ENCODE data around the gene RGL1.

Gene RGL1

DNA sequence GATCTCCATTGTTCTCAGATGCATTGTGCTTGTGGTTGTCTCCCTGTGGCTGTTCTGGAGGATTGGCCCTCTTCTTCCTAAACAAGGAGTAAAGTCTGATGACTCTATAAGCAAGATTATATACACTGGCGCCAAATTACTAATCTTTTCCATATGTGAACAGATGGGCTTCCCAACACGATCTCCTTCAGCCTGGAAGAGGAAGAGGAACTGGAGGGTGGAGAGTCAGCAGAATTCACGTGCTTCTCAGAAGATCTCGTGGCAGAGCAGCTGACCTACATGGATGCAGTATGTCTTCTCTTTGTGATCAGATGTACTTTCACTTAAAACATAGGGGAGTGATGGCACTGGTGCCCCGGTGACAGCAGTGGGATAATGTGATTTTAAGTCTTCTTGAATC is 78.7 kb downstream of the RGL1 start:
- no peaks in the 10 kb centered on the region for H3K27me3 ChIP-seq (ENCODE audit: control insufficient read depth, low read length)

GRCh38 chr1:183884526-183884925 is 79.6 kb downstream of the RGL1 start:
- no peaks in the 10 kb centered on the region for H3K36me3 ChIP-seq (ENCODE audit: control insufficient read depth, low read length)
- no peaks in the 10 kb centered on the region for H3K79me2 ChIP-seq (ENCODE audit: control insufficient read depth, low read length)
- no peaks in the 10 kb centered on the region for H4K20me1 ChIP-seq (ENCODE audit: control insufficient read depth, insufficient read depth, low read depth, low read length)
- H3K9me2 ChIP-seq (replicated peaks; ENCODE audit: control insufficient read depth, low read length): no peaks in the 10 kb centered on the region
- H3K4me2 ChIP-seq (ENCODE audit: low read length): no peak overlapping the region
- H3K9me3 ChIP-seq (ENCODE audit: control insufficient read depth, insufficient read depth, low read length): no peaks in the 10 kb centered on the region
- peaks cover 9% of the 10 kb centered on the region for H3K4me1 ChIP-seq (ENCODE audit: control insufficient read depth, low read length)
- no peaks in the 10 kb centered on the region for H3F3A ChIP-seq (ENCODE audit: control insufficient read depth, insufficient read depth)
- no peak overlapping the region for H3K4me3 ChIP-seq (ENCODE audit: low read length)
- no peaks in the 10 kb centered on the region for H3K27me3 ChIP-seq (ENCODE audit: control insufficient read depth, low read length)
- no peak overlapping the region for H3K27ac ChIP-seq (ENCODE audit: low read depth, low read length)
- TF ChIP-seq CTCF (IDR thresholded peaks at IDR 0.05; ENCODE audit: low read depth, low read length, poor library complexity, severe bottlenecking): no peak
- no peak for TF ChIP-seq EZH2phosphoT487 (IDR thresholded peaks at IDR 0.05; ENCODE audit: borderline replicate concordance, low read length)

More for the DNA sequence above, 78.7 kb downstream of the RGL1 start:
- H3K9me2 ChIP-seq (replicated peaks; ENCODE audit: control insufficient read depth, low read length): no peaks in the 10 kb centered on the region
- TF ChIP-seq CTCF (IDR thresholded peaks at IDR 0.05; ENCODE audit: low read depth, low read length, poor library complexity, severe bottlenecking) (no peak), EZH2phosphoT487 (IDR thresholded peaks at IDR 0.05; ENCODE audit: borderline replicate concordance, low read length) (no peak)
- H3K27ac ChIP-seq (ENCODE audit: low read depth, low read length): no peak overlapping the region
- no peaks in the 10 kb centered on the region for H3K36me3 ChIP-seq (ENCODE audit: control insufficient read depth, low read length)
- H3K4me1 ChIP-seq (ENCODE audit: control insufficient read depth, low read length): peaks cover 3% of the 10 kb centered on the region; the same call in 1 of the 2 replicates
- no peaks in the 10 kb centered on the region for H3K9me3 ChIP-seq (ENCODE audit: control insufficient read depth, insufficient read depth, low read length)
- no peaks in the 10 kb centered on the region for H3F3A ChIP-seq (ENCODE audit: control insufficient read depth, insufficient read depth)
- no peak overlapping the region for H3K4me3 ChIP-seq (ENCODE audit: low read length)
- H3K79me2 ChIP-seq (ENCODE audit: control insufficient read depth, low read length): no peaks in the 10 kb centered on the region
- H3K4me2 ChIP-seq (ENCODE audit: low read length): no peak overlapping the region
- H4K20me1 ChIP-seq (ENCODE audit: control insufficient read depth, insufficient read depth, low read depth, low read length): no peaks in the 10 kb centered on the region

GRCh38 chr1:183885142-183885735 is 80.3 kb downstream of the RGL1 start:
- no peaks in the 10 kb centered on the region for H3K9me2 ChIP-seq (replicated peaks; ENCODE audit: control insufficient read depth, low read length)
- H4K20me1 ChIP-seq (ENCODE audit: control insufficient read depth, insufficient read depth, low read depth, low read length): no peaks in the 10 kb centered on the region
- no peak overlapping the region for H3K4me3 ChIP-seq (ENCODE audit: low read length)
- H3K79me2 ChIP-seq (ENCODE audit: control insufficient read depth, low read length): no peaks in the 10 kb centered on the region
- H3K36me3 ChIP-seq (ENCODE audit: control insufficient read depth, low read length): no peaks in the 10 kb centered on the region
- H3K27ac ChIP-seq (ENCODE audit: low read depth, low read length): no peak overlapping the region
- H3K27me3 ChIP-seq (ENCODE audit: control insufficient read depth, low read length): no peaks in the 10 kb centered on the region
- TF ChIP-seq CTCF (IDR thresholded peaks at IDR 0.05; ENCODE audit: low read depth, low read length, poor library complexity, severe bottlenecking): no peak
- no peaks in the 10 kb centered on the region for H3F3A ChIP-seq (ENCODE audit: control insufficient read depth, insufficient read depth)
- H3K4me2 ChIP-seq (ENCODE audit: low read length): no peak overlapping the region
- no peaks in the 10 kb centered on the region for H3K9me3 ChIP-seq (ENCODE audit: control insufficient read depth, insufficient read depth, low read length)
- H3K4me1 ChIP-seq (ENCODE audit: control insufficient read depth, low read length): peaks cover 9% of the 10 kb centered on the region

All from DOHH2 (cell line).